HEK293 (cell line): ENCODE measurements around the gene ZNF334.

Source experiments
- CTCF ChIA-PET: fragments of 350-600 bp; formaldehyde crosslinking; extraction: SDS; loops from one replicate; lab custom pipeline; 2021; ENCODE audit warnings: antibody characterized with exemption; lab: Yijun Ruan, JAX
- POLR2A ChIA-PET: fragments of 300-600 bp; formaldehyde crosslinking; extraction: SDS; loops from one replicate; lab custom pipeline; 2020; ENCODE audit warnings: antibody characterized with exemption, inconsistent platforms; lab: Yijun Ruan, JAX
- H3K27ac ChIP-seq: fragments of 200-500 bp; sonication (Bioruptor generic); 2 replicates; pipeline ENCODE4 v1.5.1; 2014; ENCODE audit warnings: low read depth, low read length, control low read depth, inconsistent platforms; ENCODE audit errors: extremely low read depth
- H3K36me3 ChIP-seq, 2 experiments: fragments of 200-500 bp in 1 of 2; sonication (Bioruptor generic) in 1 of 2; 1 replicate in 1 of 2; 2 replicates in 1 of 2; pipeline ENCODE4 v1.5.1; 2014 to 2017; ENCODE audit warnings: inconsistent platforms in 2 of 2, low read length in 2 of 2; ENCODE audit not compliant: control insufficient read depth in 2 of 2, insufficient read depth in 1 of 2
- H3K4me1 ChIP-seq: fragments of 200-500 bp; sonication (Bioruptor generic); 2 replicates; pipeline ENCODE4 v1.5.1; 2014; ENCODE audit warnings: mild to moderate bottlenecking, low read length, inconsistent platforms; ENCODE audit not compliant: control insufficient read depth, insufficient read depth
- H3K4me3 ChIP-seq: 2 replicates; pipeline ENCODE4 v1.5.1; 2011; ENCODE audit warnings: low read depth, mild to moderate bottlenecking, control low read depth, low read length, moderate library complexity
- H3K9me3 ChIP-seq: fragments of 200-500 bp; sonication (Bioruptor generic); 2 replicates; pipeline ENCODE4 v1.5.1; 2014; ENCODE audit warnings: low read depth, low read length, inconsistent platforms; ENCODE audit not compliant: control insufficient read depth, insufficient read depth
- KLF9 ChIP-seq: fragments of 450-650 bp; formaldehyde crosslinking; IDR thresholded peaks from 2 replicates; pipeline ENCODE4 v1.5.1; 2016; ENCODE audit warnings: missing biosample characterization, missing genetic modification characterization, low read depth
- MEIS1 ChIP-seq: sonication (generic); formaldehyde crosslinking; IDR thresholded peaks from 2 replicates; pipeline ENCODE4 v1.8.1; 2022; ENCODE audit warnings: missing genetic modification reagents, mild to moderate bottlenecking, borderline replicate concordance
- ZBTB8A ChIP-seq: fragments of 450-650 bp; formaldehyde crosslinking; IDR thresholded peaks from 2 replicates; pipeline ENCODE4 v1.5.1; 2016; ENCODE audit warnings: missing biosample characterization, missing genetic modification characterization
- ZEB2 ChIP-seq: fragments of 450-650 bp; formaldehyde crosslinking; IDR thresholded peaks from 2 replicates; pipeline ENCODE4 v1.5.1; 2016; ENCODE audit warnings: missing biosample characterization, missing genetic modification characterization
- ZFP41 ChIP-seq: fragments of 450-650 bp; formaldehyde crosslinking; IDR thresholded peaks from 2 replicates; pipeline ENCODE4 v1.5.1; 2016; ENCODE audit warnings: missing biosample characterization, missing genetic modification characterization, borderline replicate concordance
- ZNF112 ChIP-seq: fragments of 450-650 bp; formaldehyde crosslinking; IDR thresholded peaks from 2 replicates; pipeline ENCODE4 v1.5.0; 2017; ENCODE audit warnings: missing biosample characterization, missing genetic modification characterization
- ZNF138 ChIP-seq: fragments of 450-650 bp; formaldehyde crosslinking; IDR thresholded peaks from 2 replicates; pipeline ENCODE4 v1.5.1; 2016; ENCODE audit warnings: missing biosample characterization, missing genetic modification characterization, borderline replicate concordance
- ZNF169 ChIP-seq: fragments of 450-650 bp; formaldehyde crosslinking; IDR thresholded peaks from 2 replicates; pipeline ENCODE4 v1.5.1; 2016; ENCODE audit warnings: missing biosample characterization, missing genetic modification characterization
- ZNF184 ChIP-seq: fragments of 450-650 bp; IDR thresholded peaks from 2 replicates; pipeline ENCODE4 v1.5.1; 2018; ENCODE audit warnings: missing biosample characterization, mild to moderate bottlenecking, missing genetic modification characterization
- ZNF211 ChIP-seq: fragments of 450-650 bp; formaldehyde crosslinking; IDR thresholded peaks from 2 replicates; pipeline ENCODE4 v1.5.1; 2016; ENCODE audit warnings: low read depth, missing biosample characterization, missing genetic modification characterization
- ZNF223 ChIP-seq: fragments of 450-650 bp; formaldehyde crosslinking; IDR thresholded peaks from 2 replicates; pipeline ENCODE4 v1.5.1; 2016; ENCODE audit warnings: missing biosample characterization, missing genetic modification characterization
- ZNF239 ChIP-seq: fragments of 450-650 bp; formaldehyde crosslinking; IDR thresholded peaks from 2 replicates; pipeline ENCODE4 v1.5.1; 2016; ENCODE audit warnings: missing biosample characterization, missing genetic modification characterization
- ZNF292 ChIP-seq: fragments of 450-650 bp; formaldehyde crosslinking; IDR thresholded peaks from 2 replicates; pipeline ENCODE4 v1.5.1; 2016; ENCODE audit warnings: low read depth, missing biosample characterization, missing genetic modification characterization, borderline replicate concordance
- ZNF394 ChIP-seq: fragments of 450-650 bp; formaldehyde crosslinking; IDR thresholded peaks from 2 replicates; pipeline ENCODE4 v1.5.1; 2016; ENCODE audit warnings: missing biosample characterization, missing genetic modification characterization, mild to moderate bottlenecking, moderate library complexity, borderline replicate concordance
- ZNF501 ChIP-seq: fragments of 450-650 bp; formaldehyde crosslinking; IDR thresholded peaks from 2 replicates; pipeline ENCODE4 v1.5.1; 2016; ENCODE audit warnings: missing biosample characterization, missing genetic modification characterization
- ZNF529 ChIP-seq: fragments of 450-650 bp; formaldehyde crosslinking; IDR thresholded peaks from 2 replicates; pipeline ENCODE4 v1.5.1; 2017; ENCODE audit warnings: missing genetic modification characterization, missing biosample characterization; ENCODE audit not compliant: insufficient replicate concordance
- ZNF530 ChIP-seq: fragments of 450-650 bp; formaldehyde crosslinking; IDR thresholded peaks from 2 replicates; pipeline ENCODE4 v1.5.1; 2016; ENCODE audit warnings: low read depth, missing biosample characterization, missing genetic modification characterization
- ZNF558 ChIP-seq: fragments of 450-650 bp; formaldehyde crosslinking; IDR thresholded peaks from 2 replicates; pipeline ENCODE4 v1.5.1; 2016; ENCODE audit warnings: missing biosample characterization, missing genetic modification characterization
- ZNF621 ChIP-seq: fragments of 450-650 bp; formaldehyde crosslinking; IDR thresholded peaks from 2 replicates; pipeline ENCODE4 v1.5.1; 2017; ENCODE audit warnings: missing biosample characterization, missing genetic modification characterization
- TF ChIP-seq, protein P1 (sequence below): fragments of 450-650 bp; formaldehyde crosslinking; IDR thresholded peaks from 2 replicates; pipeline ENCODE4 v1.5.1; 2016; ENCODE audit warnings: missing biosample characterization, missing genetic modification characterization
- TF ChIP-seq, protein P2 (sequence below): fragments of 450-650 bp; formaldehyde crosslinking; IDR thresholded peaks from 2 replicates; pipeline ENCODE4 v1.5.1; 2016; ENCODE audit warnings: missing biosample characterization, missing genetic modification characterization
- TF ChIP-seq, protein P3 (sequence below): fragments of 450-650 bp; formaldehyde crosslinking; IDR thresholded peaks from 2 replicates; pipeline ENCODE4 v1.5.1; 2016; ENCODE audit warnings: missing biosample characterization, missing genetic modification characterization
- TF ChIP-seq, protein P4 (sequence below): fragments of 450-650 bp; formaldehyde crosslinking; IDR thresholded peaks from 2 replicates; pipeline ENCODE4 v1.5.1; 2016; ENCODE audit warnings: missing biosample characterization, missing genetic modification characterization
- TF ChIP-seq, protein P5 (sequence below): fragments of 450-650 bp; formaldehyde crosslinking; IDR thresholded peaks from 2 replicates; pipeline ENCODE4 v1.5.1; 2017; ENCODE audit warnings: missing biosample characterization, missing genetic modification characterization

The ZNF334 gene

DNA sequence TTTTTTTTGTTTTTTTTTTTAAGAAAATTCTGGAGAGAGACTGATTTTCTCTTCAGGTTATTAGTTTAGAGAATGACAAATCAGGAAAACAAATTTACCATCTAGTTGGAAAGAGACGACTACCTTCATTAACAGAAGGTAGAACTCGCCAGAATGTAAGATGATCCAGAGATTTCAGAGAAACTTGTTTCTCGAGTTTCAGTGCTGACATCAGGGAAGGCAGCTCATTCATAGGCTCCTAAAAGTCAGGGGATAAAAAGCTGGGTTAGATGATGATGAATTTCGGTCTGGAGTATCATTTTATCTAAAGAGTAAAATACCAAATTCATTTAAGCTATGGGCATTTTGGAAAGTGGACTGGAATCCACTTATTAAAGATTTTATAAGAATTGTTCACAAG, 27.9 kb downstream of the ZNF334 start:
- Histone ChIP-seq H3K4me1 (no peaks in the 10 kb centered on the region), H3K36me3 (no peaks in the 10 kb centered on the region), H3K27ac (no peak overlapping the region), H3K9me3 (no peaks in the 10 kb centered on the region), H3K4me3 (no peak overlapping the region)
- TF ChIP-seq ZNF621 (no peak), ZNF223 (tag by site-specific recombination) (no peak), ZEB2 (tag by site-specific recombination) (no peak), ZNF169 (tag by site-specific recombination) (no peak), ZNF184 (tag by site-specific recombination) (no peak), MEIS1 (CRISPR knock-in tag) (no peak), ZNF530 (tag by site-specific recombination) (no peak), ZFP41 (tag by site-specific recombination) (no peak), ZNF558 (tag by site-specific recombination) (no peak)
- TF ChIP-seq, protein P1, sequence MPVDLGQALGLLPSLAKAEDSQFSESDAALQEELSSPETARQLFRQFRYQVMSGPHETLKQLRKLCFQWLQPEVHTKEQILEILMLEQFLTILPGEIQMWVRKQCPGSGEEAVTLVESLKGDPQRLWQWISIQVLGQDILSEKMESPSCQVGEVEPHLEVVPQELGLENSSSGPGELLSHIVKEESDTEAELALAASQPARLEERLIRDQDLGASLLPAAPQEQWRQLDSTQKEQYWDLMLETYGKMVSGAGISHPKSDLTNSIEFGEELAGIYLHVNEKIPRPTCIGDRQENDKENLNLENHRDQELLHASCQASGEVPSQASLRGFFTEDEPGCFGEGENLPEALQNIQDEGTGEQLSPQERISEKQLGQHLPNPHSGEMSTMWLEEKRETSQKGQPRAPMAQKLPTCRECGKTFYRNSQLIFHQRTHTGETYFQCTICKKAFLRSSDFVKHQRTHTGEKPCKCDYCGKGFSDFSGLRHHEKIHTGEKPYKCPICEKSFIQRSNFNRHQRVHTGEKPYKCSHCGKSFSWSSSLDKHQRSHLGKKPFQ (tag by site-specific recombination) = no peak
- TF ChIP-seq, protein P2, sequence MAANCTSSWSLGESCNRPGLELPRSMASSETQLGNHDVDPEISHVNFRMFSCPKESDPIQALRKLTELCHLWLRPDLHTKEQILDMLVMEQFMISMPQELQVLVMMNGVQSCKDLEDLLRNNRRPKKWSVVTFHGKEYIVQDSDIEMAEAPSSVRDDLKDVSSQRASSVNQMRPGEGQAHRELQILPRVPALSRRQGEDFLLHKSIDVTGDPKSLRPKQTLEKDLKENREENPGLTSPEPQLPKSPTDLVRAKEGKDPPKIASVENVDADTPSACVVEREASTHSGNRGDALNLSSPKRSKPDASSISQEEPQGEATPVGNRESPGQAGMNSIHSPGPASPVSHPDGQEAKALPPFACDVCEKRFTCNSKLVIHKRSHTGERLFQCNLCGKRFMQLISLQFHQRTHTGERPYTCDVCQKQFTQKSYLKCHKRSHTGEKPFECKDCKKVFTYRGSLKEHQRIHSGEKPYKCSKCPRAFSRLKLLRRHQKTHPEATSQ = no peak
- TF ChIP-seq, protein P3, sequence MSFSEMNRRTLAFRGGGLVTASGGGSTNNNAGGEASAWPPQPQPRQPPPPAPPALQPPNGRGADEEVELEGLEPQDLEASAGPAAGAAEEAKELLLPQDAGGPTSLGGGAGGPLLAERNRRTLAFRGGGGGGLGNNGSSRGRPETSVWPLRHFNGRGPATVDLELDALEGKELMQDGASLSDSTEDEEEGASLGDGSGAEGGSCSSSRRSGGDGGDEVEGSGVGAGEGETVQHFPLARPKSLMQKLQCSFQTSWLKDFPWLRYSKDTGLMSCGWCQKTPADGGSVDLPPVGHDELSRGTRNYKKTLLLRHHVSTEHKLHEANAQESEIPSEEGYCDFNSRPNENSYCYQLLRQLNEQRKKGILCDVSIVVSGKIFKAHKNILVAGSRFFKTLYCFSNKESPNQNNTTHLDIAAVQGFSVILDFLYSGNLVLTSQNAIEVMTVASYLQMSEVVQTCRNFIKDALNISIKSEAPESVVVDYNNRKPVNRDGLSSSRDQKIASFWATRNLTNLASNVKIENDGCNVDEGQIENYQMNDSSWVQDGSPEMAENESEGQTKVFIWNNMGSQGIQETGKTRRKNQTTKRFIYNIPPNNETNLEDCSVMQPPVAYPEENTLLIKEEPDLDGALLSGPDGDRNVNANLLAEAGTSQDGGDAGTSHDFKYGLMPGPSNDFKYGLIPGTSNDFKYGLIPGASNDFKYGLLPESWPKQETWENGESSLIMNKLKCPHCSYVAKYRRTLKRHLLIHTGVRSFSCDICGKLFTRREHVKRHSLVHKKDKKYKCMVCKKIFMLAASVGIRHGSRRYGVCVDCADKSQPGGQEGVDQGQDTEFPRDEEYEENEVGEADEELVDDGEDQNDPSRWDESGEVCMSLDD = no peak
- ChIA-PET CTCF (no interaction called here), POLR2A (no interaction called here)

DNA sequence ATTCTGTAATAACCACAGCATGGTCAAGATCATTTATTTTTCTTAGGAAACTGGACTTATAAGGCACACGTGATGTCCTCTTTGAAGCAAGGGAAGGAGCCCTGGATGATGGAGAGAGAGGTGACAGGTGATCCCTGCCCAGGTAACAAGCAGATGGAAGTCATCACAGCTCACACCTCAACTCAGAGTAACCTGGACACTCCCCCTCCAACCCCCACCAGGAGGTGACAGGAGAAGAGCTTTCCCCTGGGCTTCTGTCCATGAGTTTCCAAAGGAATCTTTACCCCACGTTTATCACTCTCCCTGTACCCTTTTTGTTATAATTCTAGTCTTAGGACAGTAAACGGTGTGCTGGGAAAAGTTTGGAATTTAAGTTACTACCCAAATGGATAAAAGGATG, 28.4 kb downstream of the ZNF334 start:
- Histone ChIP-seq H3K4me1 (no peaks in the 10 kb centered on the region), H3K27ac (no peak overlapping the region), H3K4me3 (no peak overlapping the region), H3K9me3 (no peaks in the 10 kb centered on the region), H3K36me3 (no peaks in the 10 kb centered on the region)
- POLR2A ChIA-PET = no interaction called here
- CTCF ChIA-PET = no interaction called here
- TF ChIP-seq ZNF169 (tag by site-specific recombination) (no peak), ZNF529 (no peak), ZNF112 (tag by site-specific recombination) (no peak), ZNF394 (tag by site-specific recombination) (no peak), ZBTB8A (tag by site-specific recombination) (no peak), ZNF292 (no peak), ZNF501 (tag by site-specific recombination) (no peak), ZNF211 (tag by site-specific recombination) (no peak), ZNF138 (no peak), KLF9 (no peak), ZNF239 (no peak)
- TF ChIP-seq, protein P4, sequence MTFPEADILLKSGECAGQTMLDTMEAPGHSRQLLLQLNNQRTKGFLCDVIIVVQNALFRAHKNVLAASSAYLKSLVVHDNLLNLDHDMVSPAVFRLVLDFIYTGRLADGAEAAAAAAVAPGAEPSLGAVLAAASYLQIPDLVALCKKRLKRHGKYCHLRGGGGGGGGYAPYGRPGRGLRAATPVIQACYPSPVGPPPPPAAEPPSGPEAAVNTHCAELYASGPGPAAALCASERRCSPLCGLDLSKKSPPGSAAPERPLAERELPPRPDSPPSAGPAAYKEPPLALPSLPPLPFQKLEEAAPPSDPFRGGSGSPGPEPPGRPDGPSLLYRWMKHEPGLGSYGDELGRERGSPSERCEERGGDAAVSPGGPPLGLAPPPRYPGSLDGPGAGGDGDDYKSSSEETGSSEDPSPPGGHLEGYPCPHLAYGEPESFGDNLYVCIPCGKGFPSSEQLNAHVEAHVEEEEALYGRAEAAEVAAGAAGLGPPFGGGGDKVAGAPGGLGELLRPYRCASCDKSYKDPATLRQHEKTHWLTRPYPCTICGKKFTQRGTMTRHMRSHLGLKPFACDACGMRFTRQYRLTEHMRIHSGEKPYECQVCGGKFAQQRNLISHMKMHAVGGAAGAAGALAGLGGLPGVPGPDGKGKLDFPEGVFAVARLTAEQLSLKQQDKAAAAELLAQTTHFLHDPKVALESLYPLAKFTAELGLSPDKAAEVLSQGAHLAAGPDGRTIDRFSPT = no peak
- TF ChIP-seq, protein P5, sequence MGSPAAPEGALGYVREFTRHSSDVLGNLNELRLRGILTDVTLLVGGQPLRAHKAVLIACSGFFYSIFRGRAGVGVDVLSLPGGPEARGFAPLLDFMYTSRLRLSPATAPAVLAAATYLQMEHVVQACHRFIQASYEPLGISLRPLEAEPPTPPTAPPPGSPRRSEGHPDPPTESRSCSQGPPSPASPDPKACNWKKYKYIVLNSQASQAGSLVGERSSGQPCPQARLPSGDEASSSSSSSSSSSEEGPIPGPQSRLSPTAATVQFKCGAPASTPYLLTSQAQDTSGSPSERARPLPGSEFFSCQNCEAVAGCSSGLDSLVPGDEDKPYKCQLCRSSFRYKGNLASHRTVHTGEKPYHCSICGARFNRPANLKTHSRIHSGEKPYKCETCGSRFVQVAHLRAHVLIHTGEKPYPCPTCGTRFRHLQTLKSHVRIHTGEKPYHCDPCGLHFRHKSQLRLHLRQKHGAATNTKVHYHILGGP = no peak
- TF ChIP-seq, protein P3 = no peak
